Measurements from ENCODE around the gene SCN3B. TPM values are rescaled to one million over a fixed set of nuclear protein-coding genes. Genes with fewer than 3 reads are reported as not detected.

The SCN3B gene
- total RNA-seq, 6 donors from 2014 or later = 0.46 to 2.7 (median 1.4) TPM; not detected in 2

DNA sequence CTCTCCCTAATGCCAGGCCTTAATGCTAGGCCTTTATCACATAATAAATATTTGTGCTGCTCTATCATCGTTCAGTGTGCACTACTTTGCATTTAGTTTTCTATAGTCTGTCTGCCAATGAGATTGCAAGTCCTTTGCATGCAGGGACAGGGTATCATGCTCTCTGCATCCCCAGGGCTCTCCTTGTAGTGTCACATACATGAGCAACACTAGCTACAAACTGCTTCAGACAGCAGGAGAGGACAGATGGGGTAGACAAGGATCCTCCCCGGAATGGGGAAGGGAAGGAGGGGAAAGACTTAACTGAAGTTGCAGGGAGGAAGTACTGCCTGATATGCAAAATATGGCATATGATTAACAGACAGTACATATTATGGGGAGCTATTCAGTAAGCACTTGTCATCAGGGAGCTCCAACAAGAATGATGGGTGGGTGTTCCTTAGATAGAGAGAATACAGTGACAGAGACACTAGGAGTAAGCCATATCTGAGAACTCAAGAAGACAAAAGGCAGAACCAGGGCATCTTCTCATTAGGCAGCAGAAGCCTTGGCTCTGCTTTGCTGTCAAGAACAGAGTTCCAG, 44.2 kb upstream of the SCN3B start:
- H3K36me3 ChIP-seq = no peaks in the 10 kb centered on the region
- no peak for DNase-seq
- WGBS, 2 donors = 36 to 47% methylated on average over 2 of the region's 2 CpGs
- ATAC-seq (ENCODE audit: low FRiP score in 2 of 2) = no peak
- H3K4me1 ChIP-seq = no peaks in the 10 kb centered on the region
- H3K9me3 ChIP-seq = no peaks in the 10 kb centered on the region
- TF ChIP-seq, protein P1, sequence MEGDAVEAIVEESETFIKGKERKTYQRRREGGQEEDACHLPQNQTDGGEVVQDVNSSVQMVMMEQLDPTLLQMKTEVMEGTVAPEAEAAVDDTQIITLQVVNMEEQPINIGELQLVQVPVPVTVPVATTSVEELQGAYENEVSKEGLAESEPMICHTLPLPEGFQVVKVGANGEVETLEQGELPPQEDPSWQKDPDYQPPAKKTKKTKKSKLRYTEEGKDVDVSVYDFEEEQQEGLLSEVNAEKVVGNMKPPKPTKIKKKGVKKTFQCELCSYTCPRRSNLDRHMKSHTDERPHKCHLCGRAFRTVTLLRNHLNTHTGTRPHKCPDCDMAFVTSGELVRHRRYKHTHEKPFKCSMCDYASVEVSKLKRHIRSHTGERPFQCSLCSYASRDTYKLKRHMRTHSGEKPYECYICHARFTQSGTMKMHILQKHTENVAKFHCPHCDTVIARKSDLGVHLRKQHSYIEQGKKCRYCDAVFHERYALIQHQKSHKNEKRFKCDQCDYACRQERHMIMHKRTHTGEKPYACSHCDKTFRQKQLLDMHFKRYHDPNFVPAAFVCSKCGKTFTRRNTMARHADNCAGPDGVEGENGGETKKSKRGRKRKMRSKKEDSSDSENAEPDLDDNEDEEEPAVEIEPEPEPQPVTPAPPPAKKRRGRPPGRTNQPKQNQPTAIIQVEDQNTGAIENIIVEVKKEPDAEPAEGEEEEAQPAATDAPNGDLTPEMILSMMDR (IDR thresholded peaks at IDR 0.05) = no peak
- TF ChIP-seq POLR2A (IDR thresholded peaks at IDR 0.05) (no peak), EP300 (IDR thresholded peaks at IDR 0.05) (no peak), POLR2AphosphoS5 (IDR thresholded peaks at IDR 0.05) (no peak)
- no peak overlapping the region for H3K27ac ChIP-seq
- no peak overlapping the region for H3K4me3 ChIP-seq
- H3K27me3 ChIP-seq = no peaks in the 10 kb centered on the region

DNA sequence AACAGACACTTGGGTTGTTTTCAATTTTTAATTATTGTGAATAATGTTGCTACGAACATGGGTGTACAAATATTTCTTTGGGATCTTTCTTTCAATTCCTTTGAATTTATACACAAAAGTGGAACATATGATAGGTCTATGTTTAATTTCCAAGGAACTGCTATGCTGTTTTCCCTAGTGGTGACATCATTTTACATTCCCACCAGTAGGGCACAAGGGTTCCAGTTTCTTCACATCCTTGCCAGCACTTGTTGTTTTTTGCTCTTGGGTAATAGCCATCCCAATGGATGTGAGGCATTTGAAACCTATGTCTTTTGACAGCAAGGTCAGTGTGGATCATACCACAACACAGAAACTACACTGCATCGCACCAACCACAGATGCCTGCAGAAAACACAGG, 41.8 kb upstream of the SCN3B start:
- no peaks in the 10 kb centered on the region for H3K4me1 ChIP-seq
- no peaks in the 10 kb centered on the region for H3K27me3 ChIP-seq
- no peak overlapping the region for H3K27ac ChIP-seq
- H3K4me3 ChIP-seq = no peak overlapping the region
- 44 to 95% methylated on average over 2 of the region's 2 CpGs for WGBS, 2 donors
- TF ChIP-seq EP300 (IDR thresholded peaks at IDR 0.05) = no peak
- TF ChIP-seq, protein P1 (IDR thresholded peaks at IDR 0.05) = no peak
- TF ChIP-seq POLR2A (IDR thresholded peaks at IDR 0.05) = no peak
- TF ChIP-seq POLR2AphosphoS5 (IDR thresholded peaks at IDR 0.05) = no peak
- H3K36me3 ChIP-seq = no peaks in the 10 kb centered on the region
- no peak for ATAC-seq (ENCODE audit: low FRiP score in 2 of 2)
- H3K9me3 ChIP-seq = no peaks in the 10 kb centered on the region
- DNase-seq = no peak

GRCh38 chr11:123695231-123695630, 40.8 kb upstream of the SCN3B start:
- Histone ChIP-seq H3K36me3 (no peaks in the 10 kb centered on the region), H3K9me3 (no peaks in the 10 kb centered on the region), H3K27ac (no peak overlapping the region), H3K4me1 (no peaks in the 10 kb centered on the region), H3K4me3 (no peak overlapping the region), H3K27me3 (no peaks in the 10 kb centered on the region)
- ATAC-seq (ENCODE audit: low FRiP score in 2 of 2) = no peak
- 87 to 94% methylated on average over 9 of the region's 9 CpGs for WGBS, 2 donors
- no peak for TF ChIP-seq POLR2A (IDR thresholded peaks at IDR 0.05)
- no peak for TF ChIP-seq EP300 (IDR thresholded peaks at IDR 0.05)
- TF ChIP-seq, protein P1 (IDR thresholded peaks at IDR 0.05) = no peak
- no peak for TF ChIP-seq POLR2AphosphoS5 (IDR thresholded peaks at IDR 0.05)
- no peak for DNase-seq

DNA sequence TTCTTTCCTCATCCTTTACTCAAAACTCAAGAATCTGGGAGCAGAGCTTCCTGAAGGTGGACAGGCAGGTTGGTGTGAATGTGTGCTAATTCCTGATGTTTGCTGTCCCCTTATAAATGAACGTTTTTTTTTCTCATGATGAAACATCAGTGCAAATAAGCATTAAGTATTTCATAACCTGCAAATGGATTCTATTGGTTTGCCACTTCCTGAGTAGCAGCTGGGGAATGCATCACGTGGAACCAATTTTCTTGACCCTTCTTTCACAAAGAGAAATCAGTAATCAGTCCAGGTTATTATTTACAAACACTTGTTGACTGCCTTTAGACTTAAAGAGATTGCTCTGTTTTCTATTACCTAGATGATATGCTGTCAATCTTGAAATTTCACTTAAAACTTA, 40.1 kb upstream of the SCN3B start:
- TF ChIP-seq EP300 (IDR thresholded peaks at IDR 0.05) (no peak), POLR2A (IDR thresholded peaks at IDR 0.05) (no peak), POLR2AphosphoS5 (IDR thresholded peaks at IDR 0.05) (no peak)
- TF ChIP-seq, protein P1 (IDR thresholded peaks at IDR 0.05) = no peak
- Histone ChIP-seq H3K4me3 (no peak overlapping the region), H3K4me1 (no peaks in the 10 kb centered on the region), H3K27me3 (no peaks in the 10 kb centered on the region), H3K27ac (no peak overlapping the region), H3K9me3 (no peaks in the 10 kb centered on the region), H3K36me3 (no peaks in the 10 kb centered on the region)
- ATAC-seq (ENCODE audit: low FRiP score in 2 of 2) = no peak
- WGBS, 2 donors = 40% methylated on average over 2 of the region's 2 CpGs
- no peak for DNase-seq

DNA sequence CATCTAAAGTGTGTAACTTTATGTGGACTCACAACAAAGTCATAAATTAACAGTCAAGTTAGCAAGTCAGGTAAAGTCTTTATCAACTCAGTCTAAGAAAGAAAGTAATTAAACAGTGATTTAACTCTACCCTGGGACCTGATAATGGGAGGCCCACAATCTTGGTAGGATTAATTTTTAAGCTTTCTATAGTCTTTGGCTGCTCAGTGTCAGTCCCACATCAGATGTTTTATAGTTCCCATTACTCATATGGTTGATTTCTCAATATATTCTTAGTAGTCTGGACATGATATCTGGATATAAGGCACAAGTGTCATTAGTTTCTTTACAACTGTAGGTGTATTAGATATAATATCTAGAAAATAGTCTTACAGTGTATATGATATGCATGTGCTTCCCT, 38.5 kb upstream of the SCN3B start:
- H3K36me3 ChIP-seq = no peaks in the 10 kb centered on the region
- TF ChIP-seq POLR2AphosphoS5 (IDR thresholded peaks at IDR 0.05) (no peak), EP300 (IDR thresholded peaks at IDR 0.05) (no peak), POLR2A (IDR thresholded peaks at IDR 0.05) (no peak)
- TF ChIP-seq, protein P1 (IDR thresholded peaks at IDR 0.05) = no peak
- no peak overlapping the region for H3K27ac ChIP-seq
- no peak for ATAC-seq (ENCODE audit: low FRiP score in 2 of 2)
- DNase-seq = no peak
- H3K4me1 ChIP-seq = no peaks in the 10 kb centered on the region
- no peaks in the 10 kb centered on the region for H3K9me3 ChIP-seq
- no peak overlapping the region for H3K4me3 ChIP-seq
- H3K27me3 ChIP-seq = no peaks in the 10 kb centered on the region

All from upper lobe of left lung (tissue), 6 donors.